Posterior cingulate gyrus (tissue), 11 donors: ENCODE data around the gene OPCML.
A peak's percentile ranks its signal among the peaks of the same experiment; 100 is the strongest.

ENCODE experiments used
- DNase-seq, 10 donors: peaks; one replicate each; pipeline versions ENCODE4 v3.0.0 to v3.0.0-alpha.2; 2020 to 2021; ENCODE audit warnings: mixed read lengths in 3 of 10
- intact Hi-C: fragments of 100-400 bp; cut with DNase I; formaldehyde crosslinking; loops from one replicate; pipeline ENCODE4 v1.15.1; 2023

Gene OPCML

DNA sequence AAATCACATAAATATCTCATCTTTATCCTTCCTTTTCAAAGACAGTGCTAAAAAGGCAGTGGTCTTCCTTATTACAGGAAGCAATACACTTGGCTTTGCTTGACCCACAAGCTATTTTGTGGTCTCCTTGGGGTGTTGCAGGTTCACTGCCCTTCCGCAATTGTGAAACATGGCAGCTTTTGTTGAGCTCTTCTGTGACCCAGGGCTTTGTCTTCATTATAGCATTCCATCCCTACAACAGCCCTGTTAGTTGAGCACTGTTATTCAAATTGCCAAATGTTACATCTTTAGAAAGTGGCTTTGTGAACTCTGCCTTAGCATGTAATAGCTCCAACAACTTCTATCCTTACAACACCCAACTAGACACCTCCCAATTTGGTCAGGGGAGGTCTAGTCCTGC is 107.1 kb downstream of the OPCML start:
- no peak for DNase-seq
- intact Hi-C loops, result no loop called here

GRCh38 chr11:133418218-133418617 is 114.1 kb downstream of the OPCML start:
- intact Hi-C loops, result no loop called here

GRCh38 chr11:133414506-133414905 is 117.8 kb downstream of the OPCML start:
- intact Hi-C loops, result no loop called here
- DNase-seq, result peak in 4 of 10 donors; percentile 20 to 88 (median 38)

More at GRCh38 chr11:133418218-133418617, 114.1 kb downstream of the OPCML start:
- no peak for DNase-seq

- no peak for DNase-seq
- intact Hi-C loops, result no loop called here
Observed at GRCh38 chr11:133413703-133414102, 118.6 kb downstream of the OPCML start.

DNA sequence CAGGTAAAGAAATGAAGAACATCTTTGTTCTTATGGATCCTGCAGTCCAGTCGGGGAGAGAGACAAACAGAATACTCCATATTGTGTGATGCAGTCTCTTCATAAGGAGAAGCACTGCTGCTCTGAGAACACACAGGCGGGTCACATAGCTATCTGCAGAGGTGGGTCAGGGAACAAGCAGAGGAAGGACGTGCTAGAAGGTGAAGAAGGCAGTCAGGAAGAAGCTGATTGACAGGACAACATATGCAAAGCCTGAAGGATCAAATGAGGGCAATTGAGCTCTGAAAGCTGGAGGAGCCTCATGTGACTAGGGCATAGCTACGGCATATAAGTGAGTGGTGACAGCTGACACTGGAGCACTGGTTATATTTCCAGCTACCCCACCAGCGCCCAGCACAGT is 122.5 kb downstream of the OPCML start:
- intact Hi-C loops, result no loop called here
- no peak for DNase-seq

- DNase-seq, result peak in 1 of 10 donors; percentile 76
- intact Hi-C loops, result no loop called here
Observed at GRCh38 chr11:133408936-133409335, 123.4 kb downstream of the OPCML start.

DNA sequence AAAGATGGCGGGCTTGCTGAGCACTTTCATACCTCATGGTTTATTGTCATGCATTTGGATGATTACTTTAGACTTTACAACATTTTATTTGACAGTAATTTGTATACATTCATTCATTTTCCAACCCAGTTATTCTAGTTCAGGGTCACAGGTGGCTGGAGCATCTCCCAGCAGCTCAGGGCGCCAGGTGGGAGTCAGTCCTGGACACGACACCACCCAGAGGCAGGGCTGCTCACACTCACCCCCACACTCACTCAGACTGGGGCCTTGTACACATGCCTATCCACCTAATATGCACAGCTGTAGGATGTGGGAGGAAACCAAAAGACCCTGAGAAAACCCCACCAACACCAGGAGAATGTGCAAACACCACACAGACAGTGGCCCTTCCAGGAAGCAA is 123.9 kb downstream of the OPCML start:
- DNase-seq, result peak in 1 of 10 donors; percentile 79
- intact Hi-C loops, result no loop called here

GRCh38 chr11:133406489-133406888 is 125.8 kb downstream of the OPCML start:
- DNase-seq, result no peak
- intact Hi-C loops, result no loop called here

- intact Hi-C loops, result no loop called here
- DNase-seq, result no peak
Observed at GRCh38 chr11:133403900-133404299, 128.4 kb downstream of the OPCML start.

GRCh38 chr11:133402551-133402950 is 129.8 kb downstream of the OPCML start:
- intact Hi-C loops, result no loop called here
- DNase-seq, result no peak

DNA sequence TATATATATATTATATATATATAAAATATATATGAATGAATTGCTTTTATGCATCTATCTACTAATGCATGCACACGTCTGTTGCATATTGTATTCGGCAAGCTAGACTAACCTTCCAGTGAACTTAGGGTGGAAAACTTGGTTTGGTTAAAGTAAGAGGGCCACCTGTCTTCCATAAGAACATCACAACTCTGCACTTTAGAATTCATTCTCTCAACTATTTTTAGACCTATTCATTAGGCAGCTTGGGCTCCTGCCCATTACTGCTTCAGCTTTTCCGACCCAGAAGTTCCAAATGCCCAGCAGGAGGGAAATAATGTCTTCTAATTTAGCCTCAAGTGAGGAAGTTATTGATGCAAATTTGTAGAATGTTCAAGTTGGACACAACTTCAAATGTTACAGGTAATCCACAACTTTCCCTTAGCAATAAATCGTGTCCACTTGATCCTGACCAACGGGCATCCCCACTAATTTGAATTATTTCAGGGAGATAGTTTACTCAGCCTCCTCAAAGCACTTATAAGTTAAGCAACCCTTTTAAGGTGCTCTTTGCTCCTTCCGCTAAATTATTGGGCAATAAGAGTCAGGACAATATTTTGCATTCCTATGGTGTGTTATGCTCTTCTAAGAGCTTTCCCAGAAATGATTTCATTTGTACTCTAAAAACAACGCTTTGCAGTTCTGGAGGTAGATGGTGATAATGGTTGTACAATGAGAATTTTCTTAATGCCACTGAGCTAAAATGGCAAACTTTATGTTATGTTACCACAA is 132.3 kb downstream of the OPCML start:
- intact Hi-C loops, result no loop called here
- no peak for DNase-seq

GRCh38 chr11:133399294-133399693 is 133.0 kb downstream of the OPCML start:
- intact Hi-C loops, result no loop called here
- peak in 2 of 10 donors; percentile 23 to 86 for DNase-seq

DNA sequence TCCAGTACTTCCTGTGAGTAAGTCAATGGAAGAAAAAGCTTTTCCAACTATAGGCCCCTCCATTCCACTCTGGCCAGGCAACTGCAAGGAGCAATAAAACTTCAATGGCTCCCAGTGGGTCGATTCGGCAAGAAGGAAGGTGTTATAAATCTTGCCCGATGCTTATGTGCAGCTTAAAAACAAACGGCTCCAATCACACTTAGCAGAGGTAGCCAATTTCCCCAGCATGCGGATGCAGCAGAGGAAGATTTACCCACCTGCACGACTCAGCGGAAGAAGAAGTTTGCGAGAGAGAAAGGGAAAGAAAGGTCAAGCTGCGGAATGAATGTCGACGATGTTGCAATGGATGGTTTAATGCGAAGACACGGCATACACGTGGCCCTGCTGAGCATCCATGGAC is 141.5 kb downstream of the OPCML start:
- intact Hi-C loops, result no loop called here
- no peak for DNase-seq

DNA sequence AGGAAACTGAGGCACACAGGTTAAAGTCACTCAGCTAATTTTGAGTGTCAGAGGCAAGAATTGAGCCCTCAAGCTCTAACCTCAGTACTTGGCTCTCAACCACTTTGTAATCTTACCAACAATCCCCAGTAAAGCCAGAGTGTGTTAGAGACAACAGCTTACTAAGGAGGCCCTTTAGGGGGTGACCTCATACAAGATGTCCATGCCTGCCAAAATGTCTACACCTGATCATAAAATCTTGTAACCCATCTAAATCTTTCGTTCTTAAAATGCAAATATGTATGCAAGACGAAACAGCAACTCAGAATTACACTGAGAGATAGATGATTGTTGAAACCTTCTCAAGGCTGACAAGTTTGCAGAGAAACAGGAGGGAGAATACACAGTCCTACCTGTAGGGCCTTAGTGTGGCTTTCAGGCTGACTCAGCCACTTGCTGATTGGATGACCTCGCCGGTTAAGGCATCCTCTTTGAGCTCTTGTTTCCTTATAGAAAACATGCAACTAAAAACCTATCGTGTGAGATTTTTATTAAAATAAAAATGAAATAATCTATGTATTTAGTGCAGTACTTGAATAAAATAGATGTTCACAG is 143.2 kb downstream of the OPCML start:
- DNase-seq, result no peak
- intact Hi-C loops, result no loop called here

- no peak for DNase-seq
- intact Hi-C loops, result no loop called here
Observed at GRCh38 chr11:133388260-133388659, 144.0 kb downstream of the OPCML start.

DNA sequence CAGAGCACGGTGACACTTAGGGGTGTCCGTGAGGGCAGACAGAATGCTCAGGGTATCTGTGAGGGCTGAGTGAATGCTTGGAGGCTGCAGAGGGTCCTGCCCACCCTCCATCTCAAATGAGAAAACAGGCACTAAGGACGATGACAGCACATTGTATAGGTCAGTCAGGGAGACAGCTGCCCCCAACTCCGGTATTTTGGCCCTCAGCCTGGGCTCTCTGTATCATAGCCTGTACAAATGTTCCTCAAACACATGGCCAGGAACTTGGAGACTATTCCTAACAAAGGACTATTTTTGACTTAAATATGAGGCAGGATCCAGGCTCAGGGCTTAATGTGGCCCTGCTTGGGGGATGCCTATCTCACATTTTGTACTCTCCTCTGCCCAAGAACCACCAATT is 145.4 kb downstream of the OPCML start:
- intact Hi-C loops, result no loop called here

DNA sequence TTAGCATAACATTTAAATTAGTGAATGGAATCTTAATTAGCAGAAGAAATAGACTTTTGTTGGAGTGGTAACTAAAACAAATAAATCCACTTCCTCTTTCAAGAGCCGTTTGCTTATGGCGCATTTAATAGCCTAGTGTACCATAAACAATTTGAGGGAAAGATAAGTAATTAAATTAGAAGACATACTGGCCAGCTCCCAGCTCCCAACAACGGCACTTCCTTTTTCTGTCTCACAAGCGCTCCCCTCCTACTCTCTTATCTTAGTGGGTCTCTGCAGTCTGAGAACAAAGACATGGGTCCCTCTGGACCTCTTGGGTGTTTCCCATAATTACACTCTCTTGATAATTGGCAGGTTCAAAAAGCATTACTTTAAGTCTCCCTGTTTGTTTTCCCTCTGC is 146.0 kb downstream of the OPCML start:
- intact Hi-C loops, result no loop called here
- no peak for DNase-seq

More for the DNA sequence above, 145.4 kb downstream of the OPCML start:
- DNase-seq, result no peak

GRCh38 chr11:133385781-133386180 is 146.5 kb downstream of the OPCML start:
- no peak for DNase-seq
- intact Hi-C loops, result no loop called here

- DNase-seq, result no peak
- intact Hi-C loops, result no loop called here
Observed at GRCh38 chr11:133384731-133385130, 147.6 kb downstream of the OPCML start.

DNA sequence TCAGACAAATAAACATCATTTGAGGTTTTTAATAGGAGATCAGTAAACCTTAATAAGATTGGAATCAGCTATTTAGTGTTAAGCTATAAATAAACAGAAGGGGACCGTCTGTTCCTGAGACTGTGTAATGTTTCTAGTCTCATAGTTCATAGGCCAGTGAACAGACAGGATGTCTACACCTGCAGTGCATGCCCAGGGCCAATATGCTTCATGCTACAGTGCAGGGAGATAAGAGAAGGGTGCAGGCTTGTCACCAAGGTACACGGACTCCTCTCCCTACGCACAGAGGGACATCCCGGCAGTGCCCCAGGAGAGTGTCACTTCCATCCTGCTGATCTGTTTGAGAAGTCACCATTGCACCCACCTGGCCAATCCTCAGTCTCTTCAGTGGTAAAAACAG is 148.6 kb downstream of the OPCML start:
- intact Hi-C loops, result no loop called here

GRCh38 chr11:133383201-133383600 is 149.1 kb downstream of the OPCML start:
- intact Hi-C loops, result no loop called here
- no peak for DNase-seq

More for the DNA sequence above, 148.6 kb downstream of the OPCML start:
- DNase-seq, result no peak

DNA sequence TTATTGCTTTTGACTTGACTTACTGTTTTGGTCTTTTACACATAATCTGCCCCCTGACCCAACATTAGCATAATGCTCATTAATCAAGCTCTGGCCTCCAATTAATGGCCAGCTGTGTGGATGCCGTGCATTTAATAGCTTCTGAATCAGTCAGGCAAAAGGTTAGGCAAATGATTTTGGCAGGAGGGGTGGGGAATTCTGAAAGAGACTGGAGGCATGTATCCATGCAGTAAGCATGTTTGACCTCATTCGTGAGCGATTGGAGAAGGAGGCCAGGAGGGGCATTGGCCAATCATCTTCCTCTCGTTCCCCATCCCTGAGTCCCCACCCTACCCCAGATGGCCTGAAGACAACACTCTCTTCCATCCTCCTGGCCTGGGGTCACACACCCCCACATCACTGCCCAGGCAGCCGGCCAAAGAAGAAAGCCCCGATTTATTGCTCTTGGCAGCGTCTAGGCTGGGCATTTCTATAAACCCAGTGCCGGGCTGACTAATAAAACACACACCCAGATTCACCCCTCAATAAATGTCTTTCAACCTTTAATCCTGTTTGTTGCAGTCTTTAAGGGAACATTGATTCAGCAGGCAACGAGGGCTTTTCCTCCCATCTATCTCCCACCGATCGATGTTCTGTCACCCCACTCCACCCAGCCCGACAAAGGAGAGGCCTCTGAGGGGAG is 150.0 kb downstream of the OPCML start:
- intact Hi-C loops, result no loop called here
- no peak for DNase-seq
